Umbilical cord (tissue), 2 donors: ENCODE results near the gene CABP5. TPM values are rescaled to one million over a fixed set of nuclear protein-coding genes. Genes with fewer than 3 reads are reported as not detected.

Source experiments
- DNase-seq: peaks from one replicate; pipeline ENCODE4 v3.0.0-alpha.2; 2015; ENCODE audit warnings: low spot score
- total RNA-seq: library from RNA; depleted of rRNA; stranded (reverse); fragments of >200 nt; gene quantifications from one replicate; pipeline ENCODE4 v1.2.3, GENCODE V29; 2014; ENCODE audit warnings: low replicate concordance; ENCODE audit not compliant: insufficient read depth

Gene CABP5
- total RNA-seq, 1 donor from 2014 or later, result 11.8 TPM

DNA sequence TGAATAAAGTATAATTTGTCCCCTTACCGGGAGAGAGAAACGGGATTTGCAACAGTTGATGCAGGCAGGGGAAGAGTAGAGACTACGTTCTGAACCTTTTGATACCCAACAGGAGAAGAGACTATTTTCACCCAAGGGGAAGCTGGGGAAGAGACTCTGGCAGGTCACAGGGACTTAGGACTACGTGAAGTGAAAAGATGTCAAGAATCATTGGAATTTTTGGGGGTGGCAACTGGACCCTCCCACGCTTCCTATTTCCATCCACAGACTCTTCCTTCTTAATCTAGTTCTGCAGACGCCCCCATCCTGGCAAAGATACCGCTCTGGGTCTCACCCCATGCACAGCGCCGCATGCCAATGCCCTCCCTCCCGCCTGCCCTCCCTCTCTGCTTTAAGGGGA lies 13.8 kb downstream of the CABP5 start:
- no peak for DNase-seq

- DNase-seq, result no peak
Measured at GRCh38 chr19:48029431-48029830, 14.4 kb downstream of the CABP5 start.

DNA sequence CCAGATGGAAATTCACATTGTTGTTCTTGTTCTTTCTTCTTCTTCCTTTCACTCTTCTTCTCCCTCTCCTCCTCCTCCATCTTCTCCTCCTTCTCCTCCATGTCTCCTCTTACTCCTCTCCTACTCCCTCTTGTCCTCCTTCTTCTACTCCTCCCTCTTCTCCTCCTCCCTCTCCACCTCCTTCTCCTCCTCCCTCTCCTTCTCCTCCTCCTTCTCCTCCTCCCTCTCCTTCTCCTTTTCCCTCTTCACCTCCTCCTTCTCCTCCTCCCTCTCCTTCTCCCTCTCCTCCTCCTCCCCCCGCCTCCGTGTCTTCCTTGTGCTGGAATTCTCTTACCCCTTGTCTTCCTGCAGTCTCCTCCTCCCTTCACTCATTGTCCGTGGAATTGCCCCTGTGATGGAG lies 18.4 kb downstream of the CABP5 start:
- DNase-seq, result no peak

GRCh38 chr19:48023518-48023917 lies 20.4 kb downstream of the CABP5 start:
- no peak for DNase-seq

GRCh38 chr19:48023011-48023410 lies 20.9 kb downstream of the CABP5 start:
- DNase-seq, result no peak

DNA sequence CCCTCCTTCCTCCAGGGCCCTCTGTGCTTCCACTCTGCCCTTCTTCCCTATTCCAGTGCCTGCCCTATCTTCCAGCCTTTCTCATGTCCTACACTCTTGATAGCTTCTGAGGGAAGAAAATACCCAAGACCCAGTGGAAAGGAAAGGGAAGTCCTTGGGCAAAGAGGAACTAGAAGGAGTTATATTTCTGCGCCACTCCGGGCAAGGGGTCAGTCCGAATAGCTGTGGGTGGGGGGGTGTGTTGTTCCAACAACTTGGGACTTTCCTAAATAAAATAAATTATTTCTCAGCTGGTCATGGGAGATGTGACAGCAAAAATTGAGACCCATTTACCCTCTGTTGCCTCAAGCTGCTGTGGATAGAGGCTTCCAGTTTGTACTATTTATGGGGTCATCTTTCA lies 23.2 kb downstream of the CABP5 start:
- no peak for DNase-seq

DNA sequence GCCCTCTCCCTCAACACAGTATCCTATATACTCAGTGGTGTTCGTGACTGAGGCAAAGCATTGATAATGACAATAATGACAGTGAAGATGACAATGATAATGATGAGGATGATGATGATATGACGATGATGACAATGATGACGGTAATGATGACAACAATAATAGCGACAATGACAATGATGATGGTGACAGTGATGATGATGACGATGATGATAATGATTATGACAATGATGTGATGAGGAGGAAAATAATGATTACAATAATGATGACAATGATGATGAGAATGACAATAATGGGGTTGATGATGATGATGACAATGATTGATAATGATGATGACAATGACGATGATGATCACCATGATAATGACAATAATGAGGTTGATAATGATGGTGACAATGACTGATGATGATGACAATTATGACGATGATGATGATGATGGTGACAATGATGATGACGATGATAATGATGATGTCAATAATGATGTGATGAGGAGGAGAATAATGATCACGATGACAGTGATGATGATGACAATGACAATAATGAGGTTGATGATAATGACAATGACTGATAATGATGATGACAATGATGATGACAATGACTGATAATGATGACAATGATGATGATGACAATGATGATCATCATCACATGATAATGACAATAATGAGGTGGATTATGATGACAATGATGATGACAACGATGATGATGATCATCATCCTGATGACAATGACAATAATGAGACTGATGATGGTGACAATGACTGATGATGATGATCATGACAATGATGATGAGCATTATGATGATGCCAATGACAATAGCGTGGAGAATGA lies 32.7 kb downstream of the CABP5 start:
- no peak for DNase-seq

- DNase-seq, result no peak
Measured at GRCh38 chr19:48006762-48007161, 37.1 kb downstream of the CABP5 start.

GRCh38 chr19:48004236-48004635 lies 39.6 kb downstream of the CABP5 start:
- DNase-seq, result no peak

GRCh38 chr19:48000846-48001245 lies 43.0 kb downstream of the CABP5 start:
- no peak for DNase-seq

DNA sequence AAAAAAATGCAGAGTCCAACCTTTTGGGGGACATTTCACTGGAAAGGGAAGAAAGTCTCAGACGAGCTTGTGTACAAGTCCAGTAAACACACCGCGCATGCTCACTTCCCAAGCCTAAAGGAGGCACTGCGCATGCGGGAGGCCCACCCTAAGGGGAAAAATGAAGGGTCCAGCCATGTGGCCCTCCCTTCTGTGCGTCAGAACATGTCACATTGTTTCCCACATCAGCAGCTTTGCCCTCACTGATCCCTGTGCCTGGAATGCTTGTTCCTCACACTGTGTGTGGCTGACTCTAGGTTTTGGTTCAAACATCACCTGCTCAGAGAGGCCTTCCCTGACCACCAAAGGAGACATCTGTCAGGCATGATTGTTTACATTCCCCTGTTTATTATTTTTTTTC lies 45.1 kb downstream of the CABP5 start:
- DNase-seq, result no peak

- no peak for DNase-seq
Measured at GRCh38 chr19:47996230-47996727, 47.6 kb downstream of the CABP5 start.

- DNase-seq, result peak; percentile 15
Measured at GRCh38 chr19:47994209-47994802, 49.6 kb downstream of the CABP5 start, which contains the start of gene ELSPBP1. TSS of gene ELSPBP1 (plus strand) at chr19:47994632. CDS start at chr19:48008668, 14,036 bp downstream.

DNA sequence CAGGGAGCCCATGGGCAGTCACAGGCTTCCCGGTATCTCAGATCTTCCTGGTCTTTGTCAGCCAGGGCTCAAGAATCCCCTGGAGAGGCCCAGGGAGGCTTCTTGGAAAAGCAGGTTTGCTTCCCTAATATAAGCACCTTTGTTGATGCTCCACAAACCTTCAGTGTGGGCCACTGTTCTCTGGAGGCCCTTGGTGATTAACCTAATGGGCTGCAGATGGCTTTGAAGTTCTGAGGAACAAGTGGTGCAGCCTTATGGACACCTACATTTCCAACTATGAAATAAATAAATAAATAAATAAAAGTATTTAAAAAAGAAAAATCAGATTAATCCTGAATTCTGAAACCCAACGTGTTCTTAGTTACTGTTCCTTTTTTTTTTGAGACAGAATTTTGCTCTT lies 51.8 kb downstream of the CABP5 start, which contains the start of gene BSPH1:
Gene BSPH1, minus strand, starts transcription at position 101 of the 400 bp plus-strand sequence. Its CDS starts 89 bp downstream, at position 12.
- no peak for DNase-seq

DNA sequence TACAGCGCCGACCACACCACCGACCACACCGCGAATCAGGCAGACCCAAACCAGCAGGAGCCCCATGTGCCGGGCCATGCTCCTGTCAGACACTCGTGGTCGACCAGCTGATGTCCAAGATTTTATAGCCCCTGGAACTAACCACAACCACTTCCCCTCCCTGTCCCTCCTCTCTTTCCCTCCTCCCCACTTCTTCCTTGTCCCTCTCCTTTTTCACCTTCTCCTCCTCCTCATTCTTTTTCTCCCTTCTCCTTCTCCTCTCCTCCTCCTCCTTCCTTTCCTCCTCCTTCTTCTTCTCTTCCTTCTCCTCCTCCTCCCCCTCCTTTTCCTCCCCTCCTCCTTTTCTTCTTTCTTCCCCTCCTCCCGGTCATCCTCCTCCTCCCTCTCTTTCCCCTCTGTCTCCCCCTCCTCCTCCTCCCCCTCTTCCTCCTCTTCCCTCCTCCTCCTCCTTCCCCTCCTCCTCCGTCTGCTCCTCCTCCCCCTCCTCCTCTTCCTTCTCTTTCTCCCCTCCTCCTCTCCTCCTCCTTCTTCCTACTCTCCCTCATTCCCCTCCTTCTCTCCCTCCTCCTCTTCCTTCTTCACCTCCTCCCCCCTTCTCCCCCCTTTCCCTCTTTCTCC lies 52.6 kb downstream of the CABP5 start:
- no peak for DNase-seq

Other genes starting within 250 kb of the CABP5 start
- gene TPRX1, start 239.5 kb downstream of the CABP5 start, total RNA-seq, result not detected
- gene CRX, start 222.1 kb downstream of the CABP5 start, total RNA-seq, result 1.7 TPM
- gene TPRX2, start 184.8 kb downstream of the CABP5 start, total RNA-seq, result not detected
- gene SULT2A1, start 157.8 kb downstream of the CABP5 start, total RNA-seq, result not detected
- gene BSPH1, start 51.9 kb downstream of the CABP5 start, total RNA-seq, result not detected
- gene ELSPBP1, start 49.4 kb downstream of the CABP5 start, total RNA-seq, result not detected
- 9.1 TPM for gene PLA2G4C, start 66.7 kb upstream of the CABP5 start, total RNA-seq
- 14.9 TPM for gene LIG1, start 126.3 kb upstream of the CABP5 start, total RNA-seq
- gene ZSWIM9, start 126.6 kb upstream of the CABP5 start, total RNA-seq, result 1.9 TPM
- gene CARD8, start 211.8 kb upstream of the CABP5 start, total RNA-seq, result 22.9 TPM
- gene ZNF114, start 226.0 kb upstream of the CABP5 start, total RNA-seq, result 3.4 TPM